Measurements from ENCODE around the gene PLCB1. TPM values are rescaled to one million over a fixed set of nuclear protein-coding genes. Genes with fewer than 3 reads are reported as not detected.

The PLCB1 gene
- total and polyA plus RNA-seq, 8 donors = 8.8 to 27.7 (median 19.2) TPM

DNA sequence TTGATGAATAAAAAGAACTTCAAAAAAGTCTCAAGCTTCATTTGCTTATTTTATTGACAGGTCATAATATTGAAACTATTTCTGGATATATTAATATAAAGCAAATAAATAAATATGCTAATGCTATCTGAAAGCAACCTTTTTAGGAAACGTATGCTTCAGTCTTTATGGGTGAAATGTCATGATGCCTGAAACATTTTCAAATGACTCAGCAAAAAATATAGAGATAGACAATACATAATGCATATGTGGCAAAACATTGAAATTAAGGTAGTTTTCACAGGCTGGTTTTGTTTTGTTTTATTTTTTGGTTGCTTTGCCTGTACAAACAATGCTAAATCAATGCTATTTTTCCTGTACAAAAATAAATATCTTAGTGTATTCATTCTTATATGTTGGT, 742.4 kb downstream of the PLCB1 start:
- no peak overlapping the region for H3K27ac ChIP-seq
- DNase-seq (no peak), ATAC-seq (no peak)
- no peaks in the 10 kb centered on the region for H3K27me3 ChIP-seq
- H3K9me3 ChIP-seq = no peaks in the 10 kb centered on the region
- H3K4me3 ChIP-seq = no peak overlapping the region
- TF ChIP-seq, protein P1, sequence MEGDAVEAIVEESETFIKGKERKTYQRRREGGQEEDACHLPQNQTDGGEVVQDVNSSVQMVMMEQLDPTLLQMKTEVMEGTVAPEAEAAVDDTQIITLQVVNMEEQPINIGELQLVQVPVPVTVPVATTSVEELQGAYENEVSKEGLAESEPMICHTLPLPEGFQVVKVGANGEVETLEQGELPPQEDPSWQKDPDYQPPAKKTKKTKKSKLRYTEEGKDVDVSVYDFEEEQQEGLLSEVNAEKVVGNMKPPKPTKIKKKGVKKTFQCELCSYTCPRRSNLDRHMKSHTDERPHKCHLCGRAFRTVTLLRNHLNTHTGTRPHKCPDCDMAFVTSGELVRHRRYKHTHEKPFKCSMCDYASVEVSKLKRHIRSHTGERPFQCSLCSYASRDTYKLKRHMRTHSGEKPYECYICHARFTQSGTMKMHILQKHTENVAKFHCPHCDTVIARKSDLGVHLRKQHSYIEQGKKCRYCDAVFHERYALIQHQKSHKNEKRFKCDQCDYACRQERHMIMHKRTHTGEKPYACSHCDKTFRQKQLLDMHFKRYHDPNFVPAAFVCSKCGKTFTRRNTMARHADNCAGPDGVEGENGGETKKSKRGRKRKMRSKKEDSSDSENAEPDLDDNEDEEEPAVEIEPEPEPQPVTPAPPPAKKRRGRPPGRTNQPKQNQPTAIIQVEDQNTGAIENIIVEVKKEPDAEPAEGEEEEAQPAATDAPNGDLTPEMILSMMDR (IDR thresholded peaks at IDR 0.05) = no peak
- H3K36me3 ChIP-seq = no peaks in the 10 kb centered on the region
- no peaks in the 10 kb centered on the region for H3K4me1 ChIP-seq
- intact Hi-C loops (cut with DNase I) = no loop called here

DNA sequence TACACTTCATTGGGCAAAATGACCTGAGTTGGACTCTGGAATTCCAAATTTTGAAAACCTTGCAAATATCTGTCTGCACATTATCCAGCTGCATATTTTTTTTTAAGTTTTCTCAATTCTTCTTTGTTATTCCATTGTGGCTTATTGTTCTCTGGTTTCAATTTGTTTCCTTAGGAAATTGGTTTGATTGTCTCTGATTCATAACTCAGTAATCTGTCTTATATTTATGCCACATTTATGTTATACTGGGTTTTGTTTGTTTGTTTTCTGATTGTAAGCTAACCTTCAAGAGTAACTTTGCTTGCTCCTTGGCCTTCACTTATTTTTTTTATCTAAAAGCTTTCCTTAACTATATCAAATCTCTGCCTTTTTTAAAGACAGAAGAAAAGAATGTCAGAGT, 743.5 kb downstream of the PLCB1 start:
- no peak for ATAC-seq
- Histone ChIP-seq H3K27me3 (no peaks in the 10 kb centered on the region), H3K27ac (no peak overlapping the region), H3K4me1 (no peaks in the 10 kb centered on the region), H3K9me3 (no peaks in the 10 kb centered on the region), H3K4me3 (no peak overlapping the region), H3K36me3 (no peaks in the 10 kb centered on the region)
- no peak for DNase-seq
- TF ChIP-seq, protein P1 (IDR thresholded peaks at IDR 0.05) = no peak
- intact Hi-C loops (cut with DNase I) = no loop called here

DNA sequence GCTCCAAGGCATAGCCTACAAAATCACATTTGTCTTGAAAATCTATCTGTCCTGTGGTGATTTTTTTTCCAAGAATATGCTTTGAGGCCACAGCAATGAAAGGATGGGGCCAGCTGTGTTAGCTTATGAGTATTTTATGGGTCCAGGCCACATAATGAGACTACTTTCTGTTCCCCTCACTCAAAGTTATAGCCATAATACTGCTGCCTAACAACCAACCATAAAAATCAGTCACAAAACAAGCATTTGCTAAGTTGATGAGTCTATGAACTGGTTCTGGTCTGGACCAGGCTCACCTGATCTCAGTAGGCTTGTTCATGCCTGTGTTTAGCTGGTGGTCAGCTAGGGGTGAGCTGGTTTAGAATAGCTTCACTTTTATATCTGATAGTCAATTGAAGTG, 744.3 kb downstream of the PLCB1 start:
- H3K4me3 ChIP-seq = no peak overlapping the region
- no peaks in the 10 kb centered on the region for H3K4me1 ChIP-seq
- H3K27me3 ChIP-seq = no peaks in the 10 kb centered on the region
- DNase-seq (no peak), ATAC-seq (no peak)
- H3K36me3 ChIP-seq = no peaks in the 10 kb centered on the region
- H3K9me3 ChIP-seq = no peaks in the 10 kb centered on the region
- TF ChIP-seq, protein P1 (IDR thresholded peaks at IDR 0.05) = no peak
- intact Hi-C loops (cut with DNase I) = no loop called here
- no peak overlapping the region for H3K27ac ChIP-seq

DNA sequence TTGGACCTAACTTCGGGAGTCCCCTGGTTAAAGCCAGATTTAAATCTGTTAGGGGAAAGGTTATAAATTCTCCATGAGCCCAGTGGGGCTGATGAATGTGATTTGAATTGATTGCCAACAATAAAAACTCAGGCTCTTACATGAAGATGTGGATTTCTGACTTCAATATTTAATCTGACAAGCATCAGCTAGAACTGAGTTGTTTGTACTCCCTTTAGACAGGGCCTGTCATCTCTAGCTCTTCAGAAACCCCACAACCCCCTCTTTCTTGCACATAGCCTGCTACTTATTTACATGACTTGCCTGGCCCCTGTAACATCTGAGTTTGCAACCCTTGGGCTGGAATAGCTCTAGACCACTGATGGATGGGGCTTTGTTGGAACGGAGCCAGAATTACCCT, 745.2 kb downstream of the PLCB1 start:
- H3K27ac ChIP-seq = no peak overlapping the region
- intact Hi-C loops (cut with DNase I) = no loop called here
- no peak for DNase-seq

DNA sequence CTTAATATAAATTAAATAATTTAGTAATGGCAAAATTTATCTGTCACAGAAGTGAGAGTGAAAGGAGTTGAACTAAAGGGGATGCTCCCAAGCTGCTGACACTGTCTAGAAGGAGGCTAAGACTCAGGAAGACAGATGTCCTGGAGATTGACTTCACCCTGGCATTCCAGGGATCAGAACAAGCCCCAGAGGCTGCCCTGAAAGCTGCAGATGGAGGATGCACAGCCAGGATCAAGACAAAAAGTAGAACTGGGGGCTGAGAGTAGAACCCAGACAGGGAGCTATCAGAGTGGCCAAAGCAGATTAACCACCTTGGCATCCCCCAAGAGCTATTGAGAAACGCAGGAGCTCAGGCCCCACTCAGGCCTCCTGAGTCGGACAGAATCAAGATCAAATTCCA, 747.6 kb downstream of the PLCB1 start:
- H3K9me3 ChIP-seq = no peaks in the 10 kb centered on the region
- TF ChIP-seq, protein P1 (IDR thresholded peaks at IDR 0.05) = no peak
- intact Hi-C loops (cut with DNase I) = no loop called here
- H3K27ac ChIP-seq = no peak overlapping the region
- no peak overlapping the region for H3K4me3 ChIP-seq
- no peaks in the 10 kb centered on the region for H3K27me3 ChIP-seq
- DNase-seq = no peak
- no peaks in the 10 kb centered on the region for H3K36me3 ChIP-seq
- ATAC-seq = no peak
- no peaks in the 10 kb centered on the region for H3K4me1 ChIP-seq

More for the DNA sequence above, 745.2 kb downstream of the PLCB1 start:
- Histone ChIP-seq H3K36me3 (no peaks in the 10 kb centered on the region), H3K27me3 (no peaks in the 10 kb centered on the region), H3K4me1 (no peaks in the 10 kb centered on the region), H3K9me3 (no peaks in the 10 kb centered on the region), H3K4me3 (no peak overlapping the region)
- no peak for ATAC-seq
- TF ChIP-seq, protein P1 (IDR thresholded peaks at IDR 0.05) = no peak
